Activated naive CD8-positive, alpha-beta T cell (primary cell): Measurements from ENCODE around the gene RPA1.
"Not testable (repeated sequence)": the region's sequence is repeated elsewhere in the genome, so short reads cannot be mapped to it uniquely, and the experiment has no call there.

Experiments used
- H3K27ac Mint-ChIP-seq: one replicate; pipeline ENCODE4 v1.8.0; 2021; ENCODE audit warnings: mixed read lengths
- H3K27me3 Mint-ChIP-seq: one replicate; pipeline ENCODE4 v1.8.0; 2021; ENCODE audit warnings: mixed read lengths
- H3K36me3 Mint-ChIP-seq: one replicate; pipeline ENCODE4 v1.8.0; 2021; ENCODE audit warnings: mixed read lengths
- H3K4me1 Mint-ChIP-seq: one replicate; pipeline ENCODE4 v1.8.0; 2021; ENCODE audit warnings: low read depth, mixed read lengths
- H3K4me3 Mint-ChIP-seq: one replicate; pipeline ENCODE4 v1.8.0; 2021; ENCODE audit warnings: mild to moderate bottlenecking, mixed read lengths
- H3K9me3 Mint-ChIP-seq: one replicate; pipeline ENCODE4 v1.8.0; 2021; ENCODE audit warnings: low read depth, mixed read lengths

RPA1 gene

DNA sequence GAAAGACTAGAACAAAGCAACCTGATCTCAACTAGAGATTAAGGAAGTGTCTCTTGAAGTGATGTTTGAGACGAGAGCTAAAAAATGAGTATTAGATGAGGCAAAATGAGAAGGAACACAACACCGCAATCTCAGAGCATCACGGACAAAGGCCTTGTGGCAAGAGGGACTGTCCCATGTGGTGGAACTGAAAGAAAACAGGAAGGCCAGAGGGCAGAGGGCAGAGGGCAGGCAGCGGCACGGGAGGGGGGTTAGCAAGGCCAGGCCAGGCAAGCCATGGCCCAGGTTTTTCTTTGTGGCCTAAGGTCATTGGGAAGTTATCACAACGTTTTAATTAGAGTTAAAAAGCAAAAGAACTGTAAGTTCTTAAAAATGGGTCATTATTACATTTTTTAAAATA, 22.5 kb downstream of the RPA1 start:
- H3K9me3 Mint-ChIP-seq: no peaks in the 10 kb centered on the region
- peaks cover 3% of the 10 kb centered on the region for H3K4me1 Mint-ChIP-seq
- peak overlapping the region; percentile 69 for H3K27ac Mint-ChIP-seq
- H3K36me3 Mint-ChIP-seq: peaks cover 7% of the 10 kb centered on the region
- H3K4me3 Mint-ChIP-seq: no peak overlapping the region
- H3K27me3 Mint-ChIP-seq: no peaks in the 10 kb centered on the region

DNA sequence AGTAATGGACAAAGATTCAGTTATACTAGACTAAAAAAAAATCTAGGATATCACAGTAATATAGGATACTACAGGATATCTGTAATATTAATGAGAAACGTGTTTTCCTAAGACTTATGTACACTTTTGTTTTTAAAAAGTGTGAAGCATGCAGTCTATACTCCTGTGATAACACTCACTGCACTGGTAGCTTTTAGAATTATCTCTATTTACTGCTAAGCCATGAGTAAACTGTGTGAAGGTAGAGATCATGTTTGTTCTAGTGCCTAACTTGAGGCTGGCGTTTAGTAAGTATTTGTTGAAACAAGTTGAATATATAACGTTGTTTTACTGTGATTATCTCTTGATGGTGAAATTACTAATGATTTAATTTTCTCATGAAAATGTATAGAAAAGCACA, 23.9 kb downstream of the RPA1 start:
- H3K27me3 Mint-ChIP-seq: no peaks in the 10 kb centered on the region
- no peak overlapping the region for H3K4me3 Mint-ChIP-seq
- H3K9me3 Mint-ChIP-seq: no peaks in the 10 kb centered on the region
- H3K36me3 Mint-ChIP-seq: peaks cover 3% of the 10 kb centered on the region
- H3K4me1 Mint-ChIP-seq: peaks cover 3% of the 10 kb centered on the region
- H3K27ac Mint-ChIP-seq: no peak overlapping the region

DNA sequence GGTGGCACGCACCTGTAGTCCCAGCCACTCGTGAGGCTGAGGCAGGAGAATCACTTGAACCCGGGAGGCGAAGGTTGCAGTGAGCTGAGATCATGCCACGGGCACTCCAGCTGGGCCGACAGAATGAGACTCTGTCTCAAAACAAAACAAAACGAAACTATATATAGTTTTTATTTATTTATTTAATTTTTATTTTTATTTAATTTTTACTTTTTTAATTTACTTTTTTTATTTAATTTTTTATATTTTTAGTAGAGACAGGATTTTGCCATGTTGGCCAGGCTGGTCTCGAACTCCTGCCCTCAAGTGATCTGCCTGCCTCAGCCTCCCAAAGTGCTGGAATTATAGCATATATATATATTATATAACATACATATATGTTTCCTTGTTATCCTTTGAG, 26.7 kb downstream of the RPA1 start:
- H3K27ac Mint-ChIP-seq, H3K36me3 Mint-ChIP-seq, H3K4me1 Mint-ChIP-seq, H3K9me3 Mint-ChIP-seq, H3K27me3 Mint-ChIP-seq, H3K4me3 Mint-ChIP-seq: not testable (repeated sequence)

DNA sequence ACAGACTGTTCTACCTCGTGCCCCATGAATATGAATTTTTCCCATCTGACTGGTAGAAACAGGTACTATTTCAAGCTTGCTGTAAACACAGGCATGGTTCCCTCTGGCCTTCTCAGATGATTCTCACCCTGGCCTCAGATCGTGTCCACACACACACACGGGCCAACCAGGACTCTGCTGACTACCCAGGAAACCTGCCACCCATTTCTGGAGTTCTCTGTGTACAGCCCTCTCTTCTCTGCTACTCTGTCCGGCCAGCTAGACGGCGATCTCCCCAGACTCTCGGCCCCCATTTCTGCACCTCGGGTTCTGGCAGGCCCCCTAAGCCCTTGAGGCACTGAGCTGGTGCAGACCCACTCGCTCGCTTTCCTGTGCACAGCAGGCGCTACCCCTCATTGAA, 31.2 kb downstream of the RPA1 start:
- no peaks in the 10 kb centered on the region for H3K9me3 Mint-ChIP-seq
- no peak overlapping the region for H3K27ac Mint-ChIP-seq
- peaks cover 3% of the 10 kb centered on the region for H3K4me1 Mint-ChIP-seq
- H3K27me3 Mint-ChIP-seq: no peaks in the 10 kb centered on the region
- no peak overlapping the region for H3K4me3 Mint-ChIP-seq
- no peaks in the 10 kb centered on the region for H3K36me3 Mint-ChIP-seq

DNA sequence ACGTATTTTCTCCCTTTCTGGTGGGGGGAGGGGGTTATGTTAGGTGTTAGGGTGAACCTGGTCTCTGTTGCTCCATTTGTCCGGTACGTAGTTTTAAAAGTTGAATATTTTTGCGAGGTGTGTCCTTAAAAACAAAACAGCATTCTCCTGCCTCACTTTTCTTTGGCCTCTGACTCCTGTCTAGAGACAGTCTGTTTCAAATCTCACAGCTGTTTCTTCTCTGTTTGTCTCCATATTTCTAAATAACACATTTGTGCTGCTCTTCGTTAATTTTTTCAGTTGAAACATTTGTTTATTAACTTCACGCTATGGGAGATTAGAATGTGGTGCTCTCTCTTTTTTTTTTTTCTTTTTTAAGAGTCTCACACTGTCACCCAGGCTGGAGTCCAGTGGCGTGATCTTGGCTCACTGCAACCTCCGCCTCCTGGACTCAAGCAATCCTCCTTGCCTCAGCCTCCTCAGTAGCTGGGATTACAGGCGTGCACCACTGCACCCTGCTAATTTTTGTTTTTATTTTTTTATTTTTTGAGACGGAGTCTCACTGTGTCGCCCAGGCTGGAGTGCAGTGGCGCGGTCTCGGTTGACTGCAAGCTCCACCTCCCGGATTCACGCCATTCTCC, 31.7 kb downstream of the RPA1 start:
- no peaks in the 10 kb centered on the region for H3K36me3 Mint-ChIP-seq
- peaks cover 3% of the 10 kb centered on the region for H3K4me1 Mint-ChIP-seq
- H3K9me3 Mint-ChIP-seq: no peaks in the 10 kb centered on the region
- no peaks in the 10 kb centered on the region for H3K27me3 Mint-ChIP-seq
- no peak overlapping the region for H3K27ac Mint-ChIP-seq
- H3K4me3 Mint-ChIP-seq: no peak overlapping the region

DNA sequence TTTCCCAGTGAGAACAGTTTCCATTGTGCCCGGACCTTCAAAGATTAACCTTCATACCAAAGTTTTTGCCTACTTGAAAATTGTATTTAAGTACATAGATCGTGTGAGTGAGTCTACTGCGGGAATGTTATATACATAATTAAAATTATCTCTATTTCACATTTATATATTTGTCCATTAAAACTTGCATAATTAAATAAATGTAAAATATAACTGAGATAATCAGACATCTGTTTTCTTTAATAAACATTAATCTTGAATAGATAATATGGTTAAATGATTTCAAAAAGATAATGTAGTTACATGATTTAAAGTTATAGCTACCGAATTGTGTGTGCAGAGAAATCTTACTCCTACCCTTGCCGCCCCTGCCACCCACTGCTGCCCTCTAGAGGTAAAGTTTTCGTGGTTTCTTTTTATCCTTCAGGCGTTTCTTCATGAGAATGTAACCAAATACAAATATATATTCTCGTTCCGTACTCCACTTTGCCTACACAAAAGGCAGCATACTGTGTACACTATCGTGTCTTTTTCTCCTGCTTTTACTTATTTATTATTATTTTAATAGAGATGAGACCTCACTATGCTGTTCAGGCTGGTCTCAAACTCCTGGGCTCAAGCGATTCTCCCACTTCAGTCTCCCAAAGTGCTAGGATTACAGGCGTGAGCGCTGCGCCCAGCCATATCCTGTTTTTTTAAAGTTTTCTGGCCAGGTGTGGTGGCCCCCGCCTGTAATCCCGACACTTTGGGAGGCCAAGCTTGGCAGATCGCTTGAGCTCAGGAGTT, 35.6 kb downstream of the RPA1 start:
- peak overlapping the region; percentile 3 for H3K27ac Mint-ChIP-seq
- H3K9me3 Mint-ChIP-seq: no peaks in the 10 kb centered on the region
- H3K4me3 Mint-ChIP-seq: no peak overlapping the region
- peaks cover 14% of the 10 kb centered on the region for H3K4me1 Mint-ChIP-seq
- no peaks in the 10 kb centered on the region for H3K27me3 Mint-ChIP-seq
- peaks cover 3% of the 10 kb centered on the region for H3K36me3 Mint-ChIP-seq

DNA sequence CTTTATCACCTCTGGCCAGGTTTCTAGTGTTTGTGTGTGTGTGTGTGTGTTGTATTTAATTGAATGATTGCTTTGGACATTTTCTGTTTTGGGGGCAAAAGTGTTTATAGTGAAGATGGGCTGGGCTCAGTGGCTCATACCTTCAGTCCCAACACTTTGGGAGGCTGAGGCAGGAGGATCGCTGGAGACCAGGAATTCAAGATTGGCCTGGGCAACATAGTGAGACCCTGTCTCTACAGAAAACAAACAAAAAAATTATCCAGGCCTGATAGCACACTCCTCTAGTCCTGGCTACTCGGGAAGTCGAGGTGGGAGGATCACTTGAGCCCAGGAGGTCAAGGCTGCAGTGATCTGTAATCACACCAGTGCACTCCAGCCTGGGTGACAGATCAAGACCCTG, 37.5 kb downstream of the RPA1 start:
- H3K27me3 Mint-ChIP-seq: no peaks in the 10 kb centered on the region
- H3K4me3 Mint-ChIP-seq: no peak overlapping the region
- H3K4me1 Mint-ChIP-seq: peaks cover 33% of the 10 kb centered on the region
- H3K36me3 Mint-ChIP-seq: peaks cover 8% of the 10 kb centered on the region
- H3K9me3 Mint-ChIP-seq: no peaks in the 10 kb centered on the region
- no peak overlapping the region for H3K27ac Mint-ChIP-seq

DNA sequence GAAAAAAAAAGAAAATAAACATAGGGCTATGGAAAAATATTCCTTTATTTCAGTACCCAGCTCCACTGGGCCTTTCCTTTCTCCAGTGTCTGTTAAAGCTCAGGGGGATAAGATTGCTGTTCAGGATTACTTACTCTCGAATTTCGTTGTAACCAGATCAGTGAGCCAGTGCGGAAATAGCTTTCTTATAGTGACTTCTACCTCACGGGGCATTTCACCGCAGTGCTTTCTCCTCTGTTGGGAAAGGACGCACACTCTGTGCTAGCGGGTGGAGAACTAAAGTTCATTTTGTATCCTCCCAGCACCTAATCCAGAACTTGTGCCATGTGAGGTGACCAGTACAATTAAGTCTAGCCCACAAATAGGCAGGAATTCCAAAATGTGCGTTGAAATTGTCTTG, 38.3 kb downstream of the RPA1 start:
- no peaks in the 10 kb centered on the region for H3K9me3 Mint-ChIP-seq
- no peak overlapping the region for H3K4me3 Mint-ChIP-seq
- peak overlapping the region; percentile 3 for H3K27ac Mint-ChIP-seq
- peaks cover 40% of the 10 kb centered on the region for H3K4me1 Mint-ChIP-seq
- H3K36me3 Mint-ChIP-seq: peaks cover 12% of the 10 kb centered on the region
- H3K27me3 Mint-ChIP-seq: no peaks in the 10 kb centered on the region

DNA sequence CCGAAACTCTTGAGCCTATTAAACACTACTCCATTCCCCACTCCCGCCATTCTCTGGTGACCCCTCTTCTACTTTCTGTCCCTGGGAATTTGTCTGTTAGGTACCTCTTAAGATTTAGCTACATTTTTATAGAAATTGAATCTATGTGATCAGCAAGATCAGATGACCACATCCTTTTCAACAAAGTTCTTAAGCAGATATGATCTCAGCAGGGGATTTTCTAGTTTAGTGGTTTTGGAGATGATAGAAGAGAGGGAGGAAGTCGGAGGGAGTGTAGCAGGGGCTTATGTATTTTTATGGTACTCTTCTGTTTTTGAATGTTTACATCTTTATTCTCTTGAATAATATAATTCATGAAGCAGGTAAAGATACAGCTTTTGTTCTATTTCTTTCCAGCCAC, 40.8 kb downstream of the RPA1 start:
- Mint-ChIP-seq H3K27me3 (no peaks in the 10 kb centered on the region), H3K9me3 (no peaks in the 10 kb centered on the region), H3K36me3 (peaks cover 21% of the 10 kb centered on the region), H3K27ac (peak overlapping the region; percentile 76), H3K4me3 (peak overlapping the region; percentile 70), H3K4me1 (peaks cover 56% of the 10 kb centered on the region)

DNA sequence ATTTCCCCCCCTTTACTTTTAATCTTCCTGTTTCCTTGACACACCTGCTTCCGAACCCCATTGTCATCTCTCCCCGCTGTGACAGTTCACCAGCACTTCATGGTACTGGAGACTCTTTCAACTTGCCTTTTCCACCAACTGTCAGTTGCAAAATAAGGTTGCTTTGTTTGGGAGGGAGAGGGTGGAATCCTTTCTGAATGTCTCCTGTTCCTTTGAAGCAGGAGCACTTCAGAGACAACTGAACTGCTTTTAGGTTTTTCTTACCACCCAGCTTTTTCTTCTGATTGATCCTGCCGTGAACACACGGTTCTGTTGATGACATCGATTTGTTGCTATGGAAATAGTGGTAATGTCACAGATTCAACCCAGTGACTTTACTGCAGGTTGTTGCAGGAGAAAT, 42.0 kb downstream of the RPA1 start:
- peaks cover 56% of the 10 kb centered on the region for H3K4me1 Mint-ChIP-seq
- H3K36me3 Mint-ChIP-seq: peaks cover 24% of the 10 kb centered on the region
- peak overlapping the region; percentile 76 for H3K27ac Mint-ChIP-seq
- no peaks in the 10 kb centered on the region for H3K27me3 Mint-ChIP-seq
- H3K9me3 Mint-ChIP-seq: no peaks in the 10 kb centered on the region
- peak overlapping the region; percentile 70 for H3K4me3 Mint-ChIP-seq

DNA sequence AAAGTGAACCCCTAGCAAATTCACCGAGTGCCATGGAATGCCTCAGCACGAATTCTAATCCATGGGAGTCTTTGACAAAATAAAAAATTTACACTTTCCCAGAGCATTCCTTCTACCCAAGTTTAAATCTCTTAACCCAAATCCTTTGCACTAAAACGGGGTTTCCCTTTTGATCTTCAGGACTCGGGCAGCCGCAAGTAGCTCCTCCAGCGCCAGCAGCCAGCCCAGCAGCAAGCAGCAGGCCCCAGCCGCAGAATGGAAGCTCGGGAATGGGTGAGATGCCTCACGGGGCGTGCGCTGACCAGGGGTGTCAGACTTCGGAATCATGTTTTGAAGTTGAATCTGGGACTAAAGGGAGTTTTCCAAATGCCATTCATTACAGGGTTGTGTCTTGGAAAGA, 42.4 kb downstream of the RPA1 start:
- H3K4me1 Mint-ChIP-seq: peaks cover 56% of the 10 kb centered on the region
- H3K27ac Mint-ChIP-seq: peak overlapping the region; percentile 76
- H3K36me3 Mint-ChIP-seq: peaks cover 25% of the 10 kb centered on the region
- peak overlapping the region; percentile 70 for H3K4me3 Mint-ChIP-seq
- H3K27me3 Mint-ChIP-seq: no peaks in the 10 kb centered on the region
- no peaks in the 10 kb centered on the region for H3K9me3 Mint-ChIP-seq

DNA sequence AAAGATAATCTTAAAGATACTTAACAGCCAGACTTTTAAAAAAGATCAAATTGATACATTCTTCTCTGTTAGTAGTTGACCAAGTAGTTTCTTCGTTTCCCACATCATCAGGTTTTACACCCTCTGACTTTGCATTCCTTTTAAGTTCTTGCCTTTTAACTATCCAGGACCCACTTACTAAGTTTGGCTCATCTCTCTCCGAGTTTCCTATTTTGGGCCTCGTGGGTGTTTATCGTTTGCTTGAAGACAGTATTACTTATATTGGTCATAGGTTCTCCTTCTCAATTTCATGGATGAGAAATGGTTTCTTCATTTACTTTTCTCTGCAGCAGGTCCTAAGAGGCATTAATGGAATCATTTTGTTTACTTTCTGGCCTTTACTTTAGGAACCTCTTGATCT, 43.2 kb downstream of the RPA1 start:
- H3K27ac Mint-ChIP-seq: peak overlapping the region; percentile 95
- no peaks in the 10 kb centered on the region for H3K9me3 Mint-ChIP-seq
- peak overlapping the region; percentile 72 for H3K4me3 Mint-ChIP-seq
- no peaks in the 10 kb centered on the region for H3K27me3 Mint-ChIP-seq
- H3K4me1 Mint-ChIP-seq: peaks cover 56% of the 10 kb centered on the region
- peaks cover 29% of the 10 kb centered on the region for H3K36me3 Mint-ChIP-seq

DNA sequence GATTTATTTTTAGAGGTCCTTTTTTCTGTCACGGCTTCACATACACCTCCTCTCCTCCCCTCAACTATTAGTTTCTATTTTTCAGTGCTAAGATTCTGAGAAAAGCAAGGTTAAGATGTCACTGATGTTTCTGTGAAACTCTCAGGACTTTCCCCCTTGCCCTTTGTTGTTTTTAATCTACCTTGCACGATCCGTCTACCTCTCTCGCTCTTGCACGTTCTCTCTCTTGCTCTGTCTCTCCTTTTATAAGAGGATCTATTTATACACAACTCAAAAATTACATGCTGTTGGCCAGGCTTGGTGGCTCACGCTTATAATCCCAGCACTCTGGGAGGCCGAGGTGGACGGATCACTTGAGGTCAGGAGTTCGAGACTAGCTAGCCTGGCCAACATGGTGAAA, 43.6 kb downstream of the RPA1 start:
- Mint-ChIP-seq H3K36me3 (peaks cover 29% of the 10 kb centered on the region), H3K4me1 (peaks cover 56% of the 10 kb centered on the region), H3K9me3 (no peaks in the 10 kb centered on the region), H3K27ac (peak overlapping the region; percentile 95), H3K4me3 (peak overlapping the region; percentile 72), H3K27me3 (no peaks in the 10 kb centered on the region)

DNA sequence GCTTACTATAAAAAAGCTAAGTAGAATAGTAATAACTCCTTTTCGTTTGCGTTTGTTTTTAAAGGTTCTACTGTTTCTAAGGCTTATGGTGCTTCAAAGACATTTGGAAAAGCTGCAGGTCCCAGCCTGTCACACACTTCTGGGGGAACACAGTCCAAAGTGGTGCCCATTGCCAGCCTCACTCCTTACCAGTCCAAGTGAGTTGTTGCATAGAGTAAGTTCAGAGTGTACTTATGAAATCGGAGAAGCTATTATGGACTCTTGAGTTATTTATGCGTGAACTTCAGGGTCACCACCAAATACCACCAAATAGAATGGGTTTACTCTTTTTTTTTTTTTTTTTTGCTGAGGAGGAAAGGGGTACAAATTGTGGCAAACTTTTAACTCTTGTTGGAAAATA, 45.8 kb downstream of the RPA1 start:
- Mint-ChIP-seq H3K4me1 (peaks cover 44% of the 10 kb centered on the region), H3K27ac (no peak overlapping the region), H3K9me3 (no peaks in the 10 kb centered on the region), H3K4me3 (no peak overlapping the region), H3K36me3 (peaks cover 31% of the 10 kb centered on the region), H3K27me3 (no peaks in the 10 kb centered on the region)

DNA sequence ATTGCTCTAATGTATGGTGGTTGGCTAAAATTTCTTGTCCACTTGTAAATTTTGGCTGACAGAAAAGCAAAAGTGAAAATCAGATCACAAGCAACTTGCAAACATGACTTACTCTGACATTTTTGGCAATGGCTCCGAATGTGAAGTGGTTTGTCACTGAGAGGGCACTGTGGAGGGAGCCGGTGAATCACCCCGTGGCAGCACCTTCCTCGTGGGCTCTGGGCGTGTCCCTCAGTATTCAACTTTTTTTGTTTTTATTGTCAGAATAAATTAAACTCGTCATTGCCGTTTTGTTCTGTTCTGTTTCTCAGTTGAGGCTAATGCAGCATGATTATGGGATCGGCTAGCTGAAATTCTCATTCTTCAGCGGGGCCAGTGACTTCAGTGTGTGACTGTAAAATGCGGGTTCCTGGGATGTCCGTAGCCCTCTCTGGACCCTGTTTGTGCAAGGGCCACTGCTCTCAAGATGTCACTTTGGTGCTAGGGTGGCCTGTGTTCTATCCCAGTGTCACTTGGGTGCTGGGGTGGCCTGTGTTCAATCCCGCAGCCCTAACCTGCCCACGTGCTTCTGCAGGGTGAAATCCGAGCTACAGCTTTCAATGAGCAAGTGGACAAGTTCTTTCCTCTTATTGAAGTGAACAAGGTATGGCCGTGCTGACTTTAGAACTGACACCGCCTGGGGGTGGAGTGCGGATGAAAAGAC, 48.8 kb downstream of the RPA1 start:
- H3K4me1 Mint-ChIP-seq: peaks cover 15% of the 10 kb centered on the region
- H3K27ac Mint-ChIP-seq: no peak overlapping the region
- H3K27me3 Mint-ChIP-seq: no peaks in the 10 kb centered on the region

More for the DNA sequence above, 48.8 kb downstream of the RPA1 start:
- H3K36me3 Mint-ChIP-seq: peaks cover 21% of the 10 kb centered on the region
- H3K4me3 Mint-ChIP-seq: no peak overlapping the region
- H3K9me3 Mint-ChIP-seq: no peaks in the 10 kb centered on the region
